HepG2 (cell line): Measurements from ENCODE around the gene PTPRCAP. TPM values are rescaled to one million over a fixed set of nuclear protein-coding genes. Genes with fewer than 3 reads are reported as not detected.

Experiments used
- ATAC-seq: fragments of 200-7000 bp; cut with Tn5 transposase; 3 replicates; pipeline ENCODE4 v1.9.1; 2020; ENCODE audit warnings: mild to moderate bottlenecking, moderate library complexity
- BruUV-seq: library from RNA; stranded (reverse); fragments of 400-500 nt; replicated peaks from 2 replicates; lab custom pipeline; 2021; lab: Mats Ljungman, UMichigan
- CTCF ChIA-PET: fragments of 300-600 bp; formaldehyde crosslinking; extraction: SDS; loops from one replicate; lab custom pipeline; 2021; ENCODE audit warnings: low total read pairs, inconsistent platforms, low intra/inter-chr PET ratio; lab: Yijun Ruan, JAX
- POLR2A ChIA-PET: fragments of 350-600 bp; sonication (Branson Sonifier 250); formaldehyde crosslinking; loops from one replicate; lab custom pipeline; 2020; ENCODE audit warnings: antibody characterized with exemption, inconsistent platforms; lab: Yijun Ruan, JAX
- DNase-seq: peaks from one replicate; pipeline ENCODE4 v3.0.0-alpha.2; 2015; ENCODE audit warnings: low spot score
- FAIRE-seq: peaks from 3 replicates; lab custom pipeline; 2011; peaks lifted over from hg19 to GRCh38; lab: Jason Lieb, UNC
- H2AFZ ChIP-seq: one replicate; pipeline ENCODE4 v1.6.1; 2011; ENCODE audit warnings: low read length, inconsistent platforms
- H3K27ac ChIP-seq: fragments of 300-600 bp; 3 replicates; pipeline ENCODE4 v1.8.0; 2011; ENCODE audit warnings: mixed run types, mild to moderate bottlenecking, mixed read lengths, low read length, inconsistent platforms; ENCODE audit not compliant: insufficient read depth; ENCODE audit errors: extremely low read length
- H3K27me3 ChIP-seq, 2 experiments: fragments of 200-600 bp in 1 of 2; 2 replicates in 1 of 2; 3 replicates in 1 of 2; pipeline versions ENCODE4 v1.6.0 to v1.8.0; 2011; ENCODE audit warnings: low read length in 2 of 2, mild to moderate bottlenecking in 2 of 2, moderate library complexity in 2 of 2, inconsistent platforms in 1 of 2; ENCODE audit not compliant: insufficient read depth in 2 of 2, control insufficient read depth in 1 of 2
- H3K36me3 ChIP-seq, 2 experiments: fragments of 200-600 bp in 1 of 2; replicated peaks in 1 of 2; 2 replicates in 1 of 2; 3 replicates in 1 of 2; pipeline versions ENCODE4 v1.5.1 to v1.8.0; 2011; ENCODE audit warnings: low read length in 2 of 2, inconsistent platforms in 1 of 2; ENCODE audit not compliant: insufficient read depth in 2 of 2, control insufficient read depth in 1 of 2
- H3K4me1 ChIP-seq: 2 replicates; pipeline ENCODE4 v1.5.1; 2012; ENCODE audit warnings: low read length, inconsistent platforms; ENCODE audit not compliant: insufficient read depth
- H3K4me2 ChIP-seq: 2 replicates; pipeline ENCODE4 v1.6.0; 2011; ENCODE audit warnings: low read depth, low read length, inconsistent platforms
- H3K4me3 ChIP-seq, 3 experiments: fragments of 200-600 bp in 1 of 3; sonication (generic), shearing (Covaris generic) in 1 of 3; replicated peaks in 1 of 3; 2 replicates each; pipeline ENCODE4 v1.5.1; 2011 to 2016; ENCODE audit warnings: low read length in 3 of 3, inconsistent platforms in 2 of 3, low read depth in 2 of 3, mild to moderate bottlenecking in 2 of 3, control low read depth in 1 of 3, mixed read lengths in 1 of 3; ENCODE audit not compliant: insufficient read depth in 1 of 3
- H3K79me2 ChIP-seq: one replicate; pipeline ENCODE4 v1.6.1; 2011; ENCODE audit warnings: low read length, inconsistent platforms; ENCODE audit not compliant: insufficient read depth
- H3K9ac ChIP-seq: 2 replicates; pipeline ENCODE4 v1.6.0; 2011; ENCODE audit warnings: mild to moderate bottlenecking, low read depth, low read length, inconsistent platforms; ENCODE audit not compliant: insufficient read depth
- H3K9me3 ChIP-seq: 2 replicates; pipeline ENCODE4 v1.5.1; 2012; ENCODE audit warnings: mild to moderate bottlenecking, low read length
- H4K20me1 ChIP-seq: 2 replicates; pipeline ENCODE4 v1.6.0; 2011; ENCODE audit warnings: inconsistent platforms, mild to moderate bottlenecking, low read length, moderate library complexity; ENCODE audit not compliant: insufficient read depth
- AGO2 ChIP-seq: fragments of 200-400 bp; formaldehyde crosslinking; optimal IDR thresholded peaks from 2 replicates; pipeline ENCODE3; 2017; ENCODE audit warnings: mild to moderate bottlenecking, low read depth, low read length, moderate library complexity
- ATM ChIP-seq: fragments of 450-650 bp; IDR thresholded peaks from 2 replicates; pipeline ENCODE4 v1.7.1; 2017; ENCODE audit warnings: mild to moderate bottlenecking, borderline replicate concordance
- KDM1A ChIP-seq: IDR thresholded peaks from 2 replicates; pipeline ENCODE4 v1.6.1; 2016; ENCODE audit warnings: missing compliant biosample characterization
- POLR2G ChIP-seq: fragments of 200-400 bp; formaldehyde crosslinking; IDR thresholded peaks from 2 replicates; pipeline ENCODE4 v1.6.1; 2018; ENCODE audit warnings: mild to moderate bottlenecking, low read depth, low read length, moderate library complexity
- RBFOX2 ChIP-seq: fragments of 200-400 bp; formaldehyde crosslinking; IDR thresholded peaks from 2 replicates; pipeline ENCODE4 v1.6.1; 2017; ENCODE audit warnings: low read depth, mild to moderate bottlenecking, low read length
- SMARCE1 ChIP-seq: fragments of 450-650 bp; IDR thresholded peaks from 2 replicates; pipeline ENCODE4 v1.6.1; 2017; ENCODE audit warnings: borderline replicate concordance
- ZC3H13 ChIP-seq: sonication (generic); formaldehyde crosslinking; IDR thresholded peaks from 2 replicates; pipeline ENCODE4 v1.8.1; 2023; ENCODE audit warnings: mild to moderate bottlenecking, missing genetic modification reagents, moderate library complexity
- WGBS: methylation state at CpG from one replicate; pipeline ENCODE4 v1.1.6; 2017; ENCODE audit warnings: low lambda C conversion rate; 5-methylcytosine and 5-hydroxymethylcytosine counted together
- in situ Hi-C: cut with HindIII; loops from 2 replicates; pipeline ENCODE4 v1.10.0; 2017; ENCODE audit warnings: low pct_unique_long_range_greater_than_20kb; ENCODE audit not compliant: extremely low pct_ligation_motif_present
- intact Hi-C: fragments of 100-400 bp; cut with micrococcal nuclease; formaldehyde crosslinking; loops from one replicate; pipeline ENCODE4 v1.10.0; 2022; ENCODE audit not compliant: unreplicated experiment
- polyA plus RNA-seq, 8 experiments: library from polyadenylated mRNA; depleted of rRNA in 3 of 8; stranded (reverse) in 7 of 8; unstranded in 1 of 8; fragments of >200 nt; fragmentation: Illumina TruSeq in 4 of 8; extraction: Trizol in 4 of 8; gene quantifications; 2 replicates each; pipeline versions ENCODE4 v1.2.1 to v1.2.3, GENCODE V29; 2011 to 2016; ENCODE audit warnings: low read depth in 4 of 8, missing spikeins in 1 of 8, mixed read lengths in 1 of 8; ENCODE audit not compliant: insufficient read depth in 1 of 8
- total RNA-seq, 5 experiments: library from RNA; depleted of rRNA; stranded (reverse); fragments of >200 nt; fragmentation: Illumina TruSeq; extraction: Trizol; gene quantifications; 2 replicates each; pipeline ENCODE4 v1.2.3, GENCODE V29; 2016; ENCODE audit warnings: low read depth in 1 of 5

Gene PTPRCAP
- total and polyA plus RNA-seq, 2 of the 13 experiments (the other 11 are each of a cell fraction or from before 2014, with no cell fraction given), result 0.60 to 0.70 TPM

DNA sequence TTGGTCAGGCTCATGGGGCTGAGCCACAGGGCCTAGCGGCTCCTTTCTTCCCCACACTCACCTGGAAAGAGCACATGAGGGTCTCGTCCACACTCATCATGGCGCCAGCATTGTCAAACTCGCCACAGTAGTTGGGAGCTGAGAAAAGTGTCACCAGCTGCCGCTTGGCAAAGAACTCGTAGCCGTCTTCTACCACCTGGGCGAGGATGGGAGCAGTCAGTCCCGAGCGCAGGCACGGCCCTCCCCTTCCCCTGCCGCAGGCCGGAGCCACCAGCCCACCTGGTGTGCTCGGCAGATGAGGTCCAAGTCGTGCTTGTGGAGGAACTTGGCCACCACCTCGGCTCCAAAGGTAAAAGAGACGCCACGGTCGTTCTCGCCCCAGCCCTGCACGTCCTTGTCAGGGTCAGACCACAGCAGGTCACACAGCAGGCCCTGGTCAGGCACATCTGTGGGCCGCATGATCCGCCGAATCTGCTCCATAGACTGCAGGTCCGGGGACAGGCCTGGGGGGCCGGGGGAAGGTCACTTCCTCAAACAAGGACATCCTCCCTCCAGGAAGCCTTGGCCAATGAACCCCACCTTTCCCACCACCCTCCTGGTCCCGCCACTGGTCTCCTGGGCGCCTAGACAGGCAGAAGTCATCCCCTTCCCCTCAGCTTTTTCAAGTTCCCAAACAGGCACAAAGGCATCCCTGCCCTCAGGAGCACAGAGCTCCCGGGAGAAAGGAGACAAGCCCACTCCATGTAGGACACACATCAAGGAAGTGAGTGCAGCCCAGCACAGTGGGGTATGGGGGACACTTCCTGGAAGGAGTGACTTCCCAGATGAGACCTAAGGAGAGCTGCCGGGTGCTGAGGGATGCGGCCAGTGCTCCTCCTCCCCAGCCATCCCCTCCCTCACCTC is 38.6 kb downstream of the PTPRCAP start:
- CTCF ChIA-PET, result no interaction called here
- WGBS, result 96% methylated on average over 9 of the region's 31 CpGs
- no peak for FAIRE-seq
- H3K27me3 ChIP-seq, result no peaks in the 10 kb centered on the region
- in situ Hi-C loops (no loop called here), intact Hi-C loops (no loop called here)
- peaks cover 17 to 27% of the 10 kb centered on the region in 2 experiments; a peak in 4 of 5 replicates for H3K36me3 ChIP-seq
- no peak overlapping the region for H3K4me2 ChIP-seq
- POLR2A ChIA-PET, result interaction anchor here (1.6 to 3.8 kb wide), 2 partner anchors 6 to 22 kb away, joined by 6 to 81 read pairs; partner anchors contain the start of gene RAD9A
- H4K20me1 ChIP-seq, result peaks cover 3% of the 10 kb centered on the region; the same call in 1 of the 2 replicates
- no peak overlapping the region for H3K9ac ChIP-seq
- no peaks in the 10 kb centered on the region for H3K9me3 ChIP-seq
- no peak overlapping the region for H3K27ac ChIP-seq
- TF ChIP-seq AGO2 (peak; percentile 61), RBFOX2 (peak; percentile 44; the same call in 1 of the 2 replicates), ZC3H13 (CRISPR knock-in tag) (peak; percentile 26; the same call in 1 of the 2 replicates), SMARCE1 (no peak), POLR2G (peak; percentile 22; the same call in 1 of the 2 replicates), KDM1A (no peak)
- no peak for DNase-seq
- H3K4me1 ChIP-seq, result peaks cover 32% of the 10 kb centered on the region
- H3K79me2 ChIP-seq, result peaks cover 14% of the 10 kb centered on the region
- H3K4me3 ChIP-seq, result no peak overlapping the region
- BruUV-seq, result no TSS peak
- no peak overlapping the region for H2AFZ ChIP-seq
- no peak for ATAC-seq

DNA sequence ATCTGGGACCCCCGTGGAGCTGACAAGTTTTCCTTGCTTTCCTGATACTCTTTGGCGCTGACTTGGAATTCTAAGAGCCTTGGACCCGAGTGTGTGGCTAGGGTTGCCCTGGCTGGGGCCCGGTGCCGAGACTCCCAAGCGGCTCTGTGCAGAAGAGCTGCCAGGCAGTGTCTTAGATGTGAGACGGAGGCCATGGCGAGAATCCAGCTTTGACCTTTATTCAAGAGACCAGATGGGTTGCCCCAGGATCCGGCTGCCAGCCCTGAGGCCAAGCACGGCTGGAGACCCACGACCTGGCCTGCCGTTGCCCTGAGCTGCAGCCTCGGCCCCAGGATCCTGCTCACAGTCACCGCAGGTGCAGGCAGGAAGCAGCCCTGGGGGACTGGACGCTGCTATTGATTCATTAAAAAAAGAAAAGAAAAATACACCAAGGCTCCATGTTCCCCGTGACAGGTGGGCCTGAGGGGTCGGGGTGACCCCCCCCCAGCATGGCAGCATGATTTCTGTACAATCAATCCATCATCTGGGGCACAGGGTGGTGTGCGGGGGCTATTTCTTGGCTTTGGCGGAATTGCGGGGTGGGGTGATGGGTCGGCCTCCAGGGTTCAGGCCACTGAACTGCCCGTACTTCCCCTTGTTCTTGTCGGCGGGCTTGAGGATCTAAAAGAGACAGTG is 39.4 kb downstream of the PTPRCAP start:
- Histone ChIP-seq H4K20me1 (peaks cover 3% of the 10 kb centered on the region; the same call in 1 of the 2 replicates), H3K4me2 (no peak overlapping the region), H3K9me3 (no peaks in the 10 kb centered on the region), H3K36me3 (peaks cover 19 to 27% of the 10 kb centered on the region in 2 experiments; a peak in 4 of 5 replicates), H3K4me1 (peaks cover 30% of the 10 kb centered on the region), H2AFZ (no peak overlapping the region), H3K79me2 (peaks cover 14% of the 10 kb centered on the region), H3K27ac (no peak overlapping the region), H3K9ac (no peak overlapping the region), H3K4me3 (no peak overlapping the region), H3K27me3 (no peaks in the 10 kb centered on the region)
- BruUV-seq, result no TSS peak
- in situ Hi-C loops, result no loop called here
- ChIA-PET CTCF (no interaction called here), POLR2A (interaction anchor here (1.6 kb wide), 1 partner anchor 23 kb away, joined by 6 read pairs; no protein-coding TSS in a partner anchor)
- no peak for ATAC-seq
- FAIRE-seq, result no peak
- no peak for DNase-seq
- TF ChIP-seq AGO2, result peak; percentile 15
- TF ChIP-seq ATM, result no peak
- 96% methylated on average over 17 of the region's 24 CpGs for WGBS
- intact Hi-C loops, result no loop called here
